GM12873 (cell line): ENCODE measurements around the gene KCND2.

ENCODE experiments used
- TF ChIP-seq, protein P1 (sequence below): IDR thresholded peaks from 2 replicates; pipeline ENCODE4 v1.5.1; 2012; ENCODE audit warnings: low read depth, mild to moderate bottlenecking, moderate library complexity, low read length, control low read depth; ENCODE audit not compliant: insufficient read depth; ENCODE audit errors: missing control alignments

KCND2 gene

DNA sequence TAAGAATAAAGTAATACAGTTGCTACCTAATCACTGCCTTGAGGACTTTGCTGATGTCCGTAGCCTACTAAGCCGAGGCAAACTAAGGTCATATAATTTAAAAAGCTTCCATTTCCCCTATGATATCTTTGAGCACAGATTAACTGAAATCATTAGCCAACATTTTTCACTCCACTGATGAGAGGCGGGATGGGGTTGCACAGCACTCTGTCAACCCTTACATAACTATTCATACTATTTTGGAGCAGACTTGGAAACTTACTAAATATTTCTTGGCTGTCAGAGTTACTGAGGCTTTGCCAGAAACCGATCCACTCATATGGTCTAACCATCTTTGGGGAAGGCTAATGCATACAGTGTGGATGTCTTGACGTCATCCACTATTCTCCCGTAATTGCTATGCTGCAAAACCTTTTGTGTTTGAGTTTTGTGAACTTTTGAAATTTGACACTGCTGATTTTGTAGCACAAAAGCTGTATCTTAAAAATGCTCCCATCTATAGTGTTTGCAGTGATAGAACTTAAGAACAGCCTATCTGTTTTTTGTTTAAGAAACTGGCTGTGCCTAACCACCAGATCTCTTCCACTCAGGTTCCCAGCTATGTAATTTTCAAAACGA lies 336.3 kb downstream of the KCND2 start:
- TF ChIP-seq, protein P1, sequence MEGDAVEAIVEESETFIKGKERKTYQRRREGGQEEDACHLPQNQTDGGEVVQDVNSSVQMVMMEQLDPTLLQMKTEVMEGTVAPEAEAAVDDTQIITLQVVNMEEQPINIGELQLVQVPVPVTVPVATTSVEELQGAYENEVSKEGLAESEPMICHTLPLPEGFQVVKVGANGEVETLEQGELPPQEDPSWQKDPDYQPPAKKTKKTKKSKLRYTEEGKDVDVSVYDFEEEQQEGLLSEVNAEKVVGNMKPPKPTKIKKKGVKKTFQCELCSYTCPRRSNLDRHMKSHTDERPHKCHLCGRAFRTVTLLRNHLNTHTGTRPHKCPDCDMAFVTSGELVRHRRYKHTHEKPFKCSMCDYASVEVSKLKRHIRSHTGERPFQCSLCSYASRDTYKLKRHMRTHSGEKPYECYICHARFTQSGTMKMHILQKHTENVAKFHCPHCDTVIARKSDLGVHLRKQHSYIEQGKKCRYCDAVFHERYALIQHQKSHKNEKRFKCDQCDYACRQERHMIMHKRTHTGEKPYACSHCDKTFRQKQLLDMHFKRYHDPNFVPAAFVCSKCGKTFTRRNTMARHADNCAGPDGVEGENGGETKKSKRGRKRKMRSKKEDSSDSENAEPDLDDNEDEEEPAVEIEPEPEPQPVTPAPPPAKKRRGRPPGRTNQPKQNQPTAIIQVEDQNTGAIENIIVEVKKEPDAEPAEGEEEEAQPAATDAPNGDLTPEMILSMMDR, result no peak

DNA sequence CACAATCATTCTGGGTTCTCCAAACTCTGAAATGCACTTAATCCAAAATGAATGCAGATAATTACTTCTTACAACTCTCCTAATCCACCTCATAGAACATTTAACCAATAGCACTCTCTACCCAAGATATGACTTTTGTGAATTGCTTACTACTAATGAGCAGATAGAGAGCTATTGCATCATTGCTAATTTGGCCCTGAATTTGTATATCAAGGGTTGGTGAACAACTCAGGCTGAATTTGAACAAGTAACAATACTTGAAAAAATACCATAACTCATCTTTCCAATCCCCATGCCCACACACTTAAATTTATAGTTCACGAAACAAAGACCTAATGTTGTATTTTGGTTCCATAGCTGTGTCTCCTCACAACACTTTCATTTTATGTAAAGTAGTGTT lies 339.0 kb downstream of the KCND2 start:
- TF ChIP-seq, protein P1, result no peak

DNA sequence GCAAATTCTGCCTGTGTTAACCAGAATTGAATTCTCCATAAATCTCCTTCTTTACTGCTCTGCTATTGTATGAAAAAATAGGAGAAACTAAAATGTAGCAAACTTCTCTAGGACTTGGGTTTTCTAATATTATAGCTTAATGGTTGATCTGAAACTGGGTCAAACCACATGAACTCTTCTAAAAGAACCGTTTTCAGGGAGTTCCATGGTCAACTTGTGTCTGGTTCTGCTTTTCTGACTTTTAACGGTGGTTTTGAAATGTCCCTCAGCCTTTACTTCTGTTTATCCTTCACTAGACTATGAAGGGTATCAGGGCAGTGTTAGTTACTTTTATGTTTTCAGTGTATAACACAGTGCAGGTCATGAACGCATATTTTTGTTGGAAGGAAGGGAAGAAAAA lies 342.7 kb downstream of the KCND2 start:
- TF ChIP-seq, protein P1, result no peak

DNA sequence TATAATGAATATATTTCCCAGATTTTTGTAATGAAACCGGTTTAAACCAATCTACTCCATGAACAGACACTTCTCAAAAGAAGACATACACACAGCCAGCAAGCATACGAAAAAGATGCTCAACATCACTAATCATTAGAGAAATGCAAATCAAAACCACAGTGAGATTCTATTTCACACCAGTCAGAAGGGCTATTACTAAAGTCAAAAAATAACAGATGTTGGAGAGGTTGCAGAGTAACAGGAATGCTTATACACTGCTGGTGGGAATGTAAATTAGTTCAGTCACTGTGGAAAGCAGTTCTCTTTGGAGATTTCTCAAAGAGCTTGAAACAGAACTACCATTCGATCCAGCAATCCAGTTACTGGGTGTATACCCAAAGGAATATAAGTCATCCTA lies 344.3 kb downstream of the KCND2 start:
- TF ChIP-seq, protein P1, result no peak

DNA sequence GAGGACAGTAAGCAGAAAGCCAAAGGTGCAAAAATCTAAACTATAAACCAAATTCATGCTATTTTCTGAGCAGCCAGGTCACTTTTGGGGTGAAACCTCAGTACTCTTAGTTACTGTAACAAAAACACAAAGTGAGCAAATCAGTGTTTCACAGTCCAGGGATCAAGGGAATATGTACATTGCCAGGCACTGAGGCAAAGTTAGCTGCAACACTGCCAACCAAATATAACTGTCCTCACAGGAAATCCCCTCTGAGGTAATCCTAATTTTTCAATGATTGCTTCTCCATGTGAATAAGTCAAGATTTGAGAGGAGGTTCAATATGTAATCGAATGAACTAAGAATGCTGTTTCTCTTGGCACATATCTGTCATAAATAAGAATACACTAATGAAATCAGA lies 355.3 kb downstream of the KCND2 start:
- TF ChIP-seq, protein P1, result no peak

DNA sequence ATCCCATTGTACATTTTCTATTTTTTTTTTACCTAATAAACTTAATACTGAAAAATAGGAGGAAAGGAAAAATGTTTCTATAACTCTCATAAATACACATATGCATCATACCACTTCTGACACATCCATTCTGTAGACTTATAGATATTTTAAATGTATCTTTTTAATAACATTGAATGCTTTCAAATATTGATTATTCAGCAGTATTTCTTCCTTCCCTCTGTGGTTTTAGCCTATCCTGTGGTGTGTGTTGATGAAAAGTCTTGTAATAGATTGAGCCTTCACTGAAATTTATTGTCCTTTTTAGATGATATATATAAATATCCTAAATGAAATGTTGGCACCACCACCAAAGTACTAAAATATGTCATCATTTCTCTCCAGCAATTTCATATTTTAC lies 366.9 kb downstream of the KCND2 start:
- TF ChIP-seq, protein P1, result no peak

DNA sequence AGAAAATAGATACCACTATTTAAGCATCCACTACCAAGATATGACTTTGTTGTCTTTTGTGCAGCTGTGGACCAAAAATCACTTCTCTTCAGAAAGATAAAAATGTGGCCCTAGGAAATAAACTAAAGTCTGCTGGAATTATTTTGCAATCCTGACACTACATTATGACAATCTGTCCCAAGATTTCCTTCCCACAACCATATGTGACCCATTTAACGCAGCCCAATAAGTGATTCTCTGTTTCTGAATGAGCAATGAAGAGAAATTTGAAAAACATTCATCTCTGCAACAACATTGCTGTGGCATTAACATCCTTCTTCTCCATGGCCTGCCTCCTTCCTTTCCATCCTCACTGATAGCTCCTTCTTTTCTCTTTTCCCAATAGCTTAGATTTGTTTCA lies 373.0 kb downstream of the KCND2 start:
- TF ChIP-seq, protein P1, result no peak
